LHCN-M2 (cell line): ENCODE results near the gene RNF220. TPM values are rescaled to one million over a fixed set of nuclear protein-coding genes. Genes with fewer than 3 reads are reported as not detected.
"Not testable (repeated sequence)": the region's sequence is repeated elsewhere in the genome, so short reads cannot be mapped to it uniquely, and the experiment has no call there.

Experiments
- DNase-seq: peaks from one replicate; pipeline ENCODE4 v3.0.0-alpha.2; 2012; ENCODE audit warnings: low read depth
- total RNA-seq: library from RNA; depleted of rRNA; stranded (reverse); fragments of >200 nt; gene quantifications from 2 replicates; pipeline ENCODE4 v1.2.3, GENCODE V29; 2014

The RNF220 gene
- total RNA-seq, 1 experiment from 2014 or later = 124 TPM

DNA sequence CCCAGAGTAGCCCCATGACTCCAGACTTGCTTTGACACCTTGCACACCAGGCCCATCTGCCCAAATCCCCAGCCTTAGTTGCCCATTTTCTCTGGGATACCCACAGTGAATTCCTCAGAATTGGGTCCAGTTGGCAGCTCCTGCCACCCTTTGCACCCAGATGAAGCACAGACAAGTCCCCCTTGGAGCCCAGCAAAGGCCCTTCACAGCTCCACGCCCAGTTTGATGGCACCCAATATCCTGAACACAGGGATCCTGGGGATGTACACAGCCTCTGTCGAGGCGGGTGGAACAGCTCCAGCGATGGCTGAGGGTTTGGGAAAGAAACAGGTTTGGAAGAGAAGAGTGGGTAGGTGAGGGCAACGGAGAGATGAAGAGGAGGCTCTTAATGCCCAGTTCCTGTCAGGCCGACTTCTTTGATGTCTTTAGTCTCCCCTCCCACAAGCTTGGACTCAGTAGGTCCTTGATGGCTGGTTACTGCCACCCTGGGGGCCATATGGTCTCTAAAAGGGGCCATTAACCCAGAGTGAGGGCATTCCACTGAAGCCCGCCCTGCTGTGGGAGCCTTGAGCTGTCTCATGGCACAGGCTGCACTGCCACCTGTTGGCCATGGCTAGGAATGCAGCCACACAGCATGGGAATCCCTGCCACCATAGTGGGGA, 247.5 kb downstream of the RNF220 start:
- peak; percentile 50 for DNase-seq

DNA sequence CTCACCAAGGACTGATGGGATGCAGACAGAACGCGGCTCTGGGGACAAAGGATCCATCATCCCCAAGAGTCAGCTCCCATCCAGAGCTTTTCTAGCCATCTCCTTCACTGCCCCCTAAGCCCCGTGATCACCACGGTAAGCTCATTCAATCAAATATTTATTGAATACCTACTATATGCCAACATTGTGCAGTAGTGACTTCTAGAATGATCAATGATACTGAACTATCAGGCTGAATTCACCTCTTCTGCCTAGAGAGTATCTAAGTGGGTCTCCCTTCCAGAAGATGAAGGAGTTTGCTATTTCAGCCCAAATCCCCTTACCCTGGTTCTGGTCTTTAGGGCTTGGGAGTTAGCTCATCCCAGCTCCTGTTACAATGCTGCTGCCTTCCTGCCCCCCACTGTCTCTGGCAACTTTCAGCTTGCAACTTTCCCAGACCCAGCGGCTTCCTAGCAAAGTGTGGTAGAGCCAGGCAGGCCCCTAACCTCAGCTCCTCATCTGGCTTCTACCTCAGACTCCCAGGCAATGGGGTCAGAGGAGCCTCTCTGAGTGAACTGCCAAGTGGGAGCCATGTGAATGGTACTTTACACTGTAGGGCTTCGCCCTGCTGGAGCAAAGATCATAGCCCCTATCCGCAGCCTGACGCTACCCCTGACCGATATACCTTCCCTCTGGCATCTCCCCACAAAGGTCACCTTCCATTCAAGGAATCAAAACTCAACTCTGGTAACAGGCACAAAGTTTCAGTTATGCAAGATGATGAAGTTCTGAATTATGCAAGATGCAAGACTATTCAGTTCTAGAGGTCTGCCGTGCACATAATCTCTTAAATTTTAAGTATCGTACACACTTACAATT, 248.3 kb downstream of the RNF220 start:
- DNase-seq = no peak

DNA sequence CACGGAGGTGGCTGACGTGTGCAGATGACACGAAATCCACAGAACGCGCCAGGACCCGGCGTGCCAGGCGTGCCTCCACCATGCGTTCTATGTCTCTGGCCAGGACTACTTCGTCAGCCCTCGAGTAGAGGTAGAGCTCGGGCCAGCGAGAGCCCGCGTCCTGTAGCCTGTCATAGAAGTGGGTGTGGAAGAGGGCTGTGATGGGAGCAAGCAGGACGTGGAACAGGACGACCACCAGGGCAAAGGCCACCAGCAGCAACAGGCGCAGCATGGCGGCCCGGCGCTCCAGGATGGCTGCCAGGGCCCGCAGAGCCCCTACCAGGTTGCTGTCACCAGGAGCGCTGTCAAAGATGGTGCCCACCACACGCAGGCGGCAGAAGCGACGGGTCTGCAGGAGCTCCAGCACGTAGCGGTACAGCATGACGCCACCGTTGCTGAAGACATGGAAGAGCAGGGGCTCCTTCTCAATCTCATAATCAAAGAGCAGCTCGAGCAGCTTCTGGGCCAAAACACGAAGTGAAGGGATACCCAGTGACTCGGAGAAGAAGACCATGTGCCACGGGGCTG, 249.6 kb downstream of the RNF220 start:
- DNase-seq = no peak

DNA sequence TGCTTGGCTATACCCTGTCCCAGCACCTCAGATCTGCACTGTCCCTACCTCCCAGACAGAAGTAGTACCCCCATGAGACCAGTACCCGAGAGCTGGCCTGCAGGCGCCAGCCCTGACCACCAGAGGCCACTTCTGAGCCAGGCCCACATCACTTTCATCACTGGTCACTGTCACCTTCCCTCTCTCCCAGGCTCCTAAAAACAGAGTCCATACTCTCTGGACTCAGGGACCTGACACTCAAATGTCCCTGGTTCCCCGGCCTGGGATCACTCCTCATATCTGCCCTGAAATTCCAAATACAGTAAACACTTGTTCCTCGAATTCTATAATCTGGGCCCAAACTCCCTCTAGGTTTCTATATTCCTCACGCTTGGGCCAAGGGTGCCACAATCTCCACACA, 250.6 kb downstream of the RNF220 start:
- DNase-seq = peak; percentile 17

DNA sequence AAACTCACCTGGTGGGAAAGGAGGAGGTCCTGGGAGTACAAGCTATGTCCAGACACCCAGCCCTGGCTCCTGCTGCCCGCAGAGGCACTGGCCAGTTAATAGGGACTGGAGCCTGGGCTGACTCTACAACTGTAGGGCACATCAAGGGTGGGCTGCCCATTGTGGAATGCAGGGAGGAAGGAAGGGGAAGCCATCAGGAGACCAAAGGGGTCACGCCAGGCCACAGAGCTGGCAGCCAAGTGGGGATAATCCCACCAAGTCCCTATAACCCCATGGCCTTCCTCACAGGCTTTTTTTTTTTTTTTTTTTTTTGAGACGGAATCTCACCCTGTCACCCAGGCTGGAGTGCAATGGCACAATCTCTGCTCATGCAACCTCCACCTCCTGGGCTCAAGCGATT, 254.5 kb downstream of the RNF220 start:
- DNase-seq = no peak

DNA sequence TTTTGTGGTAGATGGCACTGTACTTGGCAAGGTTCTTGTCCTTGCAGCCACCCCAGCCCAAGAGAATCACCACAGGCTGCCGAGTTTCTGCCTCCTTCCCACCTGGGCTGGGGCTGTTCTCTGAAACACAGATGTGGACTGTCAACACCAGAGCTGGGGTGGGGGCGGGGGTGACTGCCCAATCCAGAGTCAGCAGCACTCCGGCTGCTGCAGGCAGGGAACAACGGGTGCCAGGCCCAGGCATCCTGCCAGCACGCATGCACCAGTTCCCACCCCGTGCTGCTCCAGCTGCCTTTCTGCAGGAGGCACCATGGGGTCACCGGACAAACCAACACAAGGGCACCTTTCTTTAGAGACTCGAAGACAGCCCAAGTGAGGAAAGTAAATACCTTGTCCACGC, 255.1 kb downstream of the RNF220 start:
- peak; percentile 71 for DNase-seq

DNA sequence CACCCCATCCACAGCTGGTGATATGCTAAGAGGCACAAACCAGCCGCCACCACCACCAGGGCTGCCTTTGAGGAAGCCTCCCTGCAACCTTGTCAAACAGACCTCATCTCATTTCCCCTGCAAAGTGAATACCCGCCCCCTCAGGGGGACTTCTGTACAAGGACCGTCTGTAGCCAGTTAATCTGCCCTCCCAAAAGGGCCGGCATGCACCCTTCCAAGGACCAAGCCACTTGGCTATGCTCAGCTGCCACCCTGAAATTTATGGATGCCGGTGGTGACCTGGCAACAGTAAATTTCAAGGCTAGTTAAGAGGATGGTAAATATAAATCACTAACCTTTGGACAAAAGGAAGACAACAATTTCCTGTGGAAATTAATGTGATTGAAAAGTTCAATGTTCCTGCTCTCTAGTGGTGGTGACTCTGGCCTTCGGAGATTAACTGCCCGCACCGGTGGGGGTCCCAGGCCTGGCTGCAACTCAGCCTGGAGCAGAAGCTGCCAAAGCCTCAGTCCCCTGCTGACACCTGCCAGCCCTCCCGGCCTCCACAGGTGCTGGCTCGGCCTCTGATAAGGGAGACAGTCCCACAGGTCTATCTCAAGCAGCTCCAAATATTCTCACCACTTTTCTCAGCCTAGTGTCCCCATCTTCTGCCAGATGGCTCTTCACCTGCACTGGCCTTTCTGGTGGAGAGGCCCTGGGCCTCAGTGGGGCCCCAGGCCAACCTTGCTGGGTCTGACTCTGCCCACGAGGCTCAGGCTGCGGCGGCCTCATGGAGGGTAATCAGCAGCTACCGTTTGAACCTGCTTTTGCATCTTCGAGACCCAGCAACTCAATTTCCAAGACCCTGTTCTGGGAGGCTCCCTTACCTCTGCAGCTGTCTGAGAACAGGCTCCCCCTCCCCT, 257.0 kb downstream of the RNF220 start:
- no peak for DNase-seq

DNA sequence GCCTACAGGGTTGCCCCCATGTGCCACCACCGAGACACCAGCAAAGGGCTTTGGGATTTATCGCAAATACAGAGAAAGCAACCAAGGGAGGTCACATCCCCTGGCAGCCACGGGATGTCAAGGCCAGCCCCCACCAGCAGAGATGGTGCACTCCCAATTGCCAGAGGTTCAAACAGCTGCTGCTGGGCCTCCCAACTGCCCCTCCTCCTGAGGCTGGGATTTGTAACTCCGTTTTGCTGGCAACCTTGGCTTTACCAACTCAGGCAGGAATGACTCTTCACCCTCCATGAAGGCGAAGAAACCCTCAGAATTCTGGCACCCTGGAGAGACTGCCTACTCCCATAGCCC, 257.6 kb downstream of the RNF220 start:
- no peak for DNase-seq

DNA sequence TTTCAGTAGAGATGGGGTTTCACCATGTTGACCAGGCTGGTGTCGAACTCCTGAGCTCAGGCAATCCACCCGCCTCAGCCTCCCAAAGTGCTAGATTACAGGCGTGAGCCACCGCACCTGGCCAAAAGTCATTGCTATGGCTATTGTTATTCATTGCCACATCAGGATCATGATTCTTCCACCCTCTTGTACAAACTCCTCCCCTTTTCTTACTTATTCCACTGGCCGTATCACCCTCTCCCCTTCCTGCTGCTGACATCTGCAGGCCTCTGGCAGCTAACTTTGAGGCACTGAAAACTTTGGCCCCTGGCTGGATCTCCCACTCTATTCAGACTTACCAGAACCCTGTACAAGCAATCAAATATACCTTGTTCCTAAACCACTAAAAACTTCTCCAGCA, 258.4 kb downstream of the RNF220 start:
- no peak for DNase-seq

DNA sequence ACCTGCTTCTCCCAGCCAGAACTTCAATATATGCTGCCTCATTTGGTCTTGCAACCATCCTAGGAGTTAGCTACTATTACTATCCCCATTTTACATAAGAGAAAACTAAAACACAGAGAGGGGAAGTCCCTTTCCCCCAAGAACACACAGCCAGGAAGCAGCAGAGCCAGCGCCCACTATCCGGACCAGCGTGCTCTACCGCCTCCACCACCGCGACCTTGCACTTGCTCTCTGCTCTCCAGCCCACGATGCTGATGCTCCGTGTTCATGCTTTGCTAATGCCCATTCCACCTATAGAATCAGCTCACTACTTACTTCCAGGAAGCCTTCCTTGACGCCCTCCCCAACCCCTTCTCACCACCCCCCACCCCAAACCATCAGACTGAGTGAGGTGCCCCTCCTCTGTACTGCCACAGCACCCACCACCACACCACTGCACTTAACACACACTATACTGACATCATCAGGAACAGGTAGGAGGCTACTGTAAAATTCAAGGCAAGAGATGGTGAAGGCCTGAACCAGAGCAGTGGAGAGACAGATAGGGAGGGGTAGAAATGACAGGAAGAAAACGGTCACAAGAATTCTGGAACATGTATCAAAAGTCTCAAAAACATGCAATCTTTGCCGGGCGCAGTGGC, 259.8 kb downstream of the RNF220 start:
- no peak for DNase-seq

DNA sequence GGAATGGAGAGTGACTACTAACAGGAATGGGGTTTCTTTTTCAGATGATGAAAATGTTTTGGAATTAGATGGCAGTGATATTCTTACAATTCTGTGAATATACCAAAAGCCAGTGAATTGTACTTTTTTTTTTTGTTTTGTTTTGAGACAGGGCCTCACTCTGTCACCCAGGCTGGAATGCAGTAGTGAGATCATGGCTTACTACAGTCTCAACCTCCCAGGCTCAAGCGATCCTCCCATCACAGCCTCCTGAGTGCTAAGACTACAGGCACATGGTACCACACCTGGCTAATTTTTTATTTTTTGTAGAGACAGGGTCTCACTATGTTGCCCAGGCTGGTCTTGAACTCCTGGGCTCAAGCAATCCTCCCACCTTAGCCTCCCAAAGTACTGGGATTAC, 261.7 kb downstream of the RNF220 start:
- not testable (repeated sequence) for DNase-seq

DNA sequence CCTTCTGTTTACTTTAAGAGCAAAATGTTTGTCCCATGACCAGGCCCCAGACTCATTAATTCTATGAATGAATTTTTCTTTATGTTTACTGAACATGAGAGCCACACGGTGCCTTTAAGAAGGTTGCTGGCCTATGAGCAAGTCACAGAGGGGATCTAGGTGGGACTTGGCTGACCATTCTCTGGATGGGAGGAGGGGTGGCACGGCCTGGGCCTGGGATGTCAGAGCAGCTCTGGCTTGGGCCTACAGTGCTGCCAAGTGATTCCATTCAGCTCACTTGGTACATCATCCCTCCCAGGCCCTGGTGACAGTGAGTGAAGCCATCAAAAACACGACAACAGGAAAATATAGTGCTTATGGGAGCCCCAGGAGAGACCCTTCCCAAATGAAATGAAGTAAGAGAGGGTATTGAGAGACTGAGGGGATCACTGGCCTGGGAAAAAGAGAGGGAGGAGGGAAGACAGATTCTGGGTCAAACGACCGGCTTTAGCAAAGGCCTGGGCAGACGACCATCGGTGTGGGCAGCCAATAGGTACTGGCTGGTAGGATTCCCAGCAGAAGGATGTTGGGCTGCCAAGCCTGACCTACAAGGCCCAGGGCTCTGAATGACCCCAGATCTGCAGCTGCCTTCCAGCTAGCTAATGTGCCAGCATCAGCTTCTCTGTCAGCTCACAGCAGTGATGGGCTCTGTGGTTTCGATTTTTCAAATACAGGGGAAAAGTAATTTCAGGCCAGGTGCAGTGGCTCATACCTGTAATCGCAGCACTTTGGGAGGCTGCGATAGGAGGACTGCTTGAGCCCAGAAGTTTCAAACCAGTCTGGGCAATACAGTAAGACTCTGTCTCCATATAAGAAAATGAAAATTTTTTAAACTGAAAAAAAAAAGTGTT, 265.9 kb downstream of the RNF220 start:
- DNase-seq = no peak

DNA sequence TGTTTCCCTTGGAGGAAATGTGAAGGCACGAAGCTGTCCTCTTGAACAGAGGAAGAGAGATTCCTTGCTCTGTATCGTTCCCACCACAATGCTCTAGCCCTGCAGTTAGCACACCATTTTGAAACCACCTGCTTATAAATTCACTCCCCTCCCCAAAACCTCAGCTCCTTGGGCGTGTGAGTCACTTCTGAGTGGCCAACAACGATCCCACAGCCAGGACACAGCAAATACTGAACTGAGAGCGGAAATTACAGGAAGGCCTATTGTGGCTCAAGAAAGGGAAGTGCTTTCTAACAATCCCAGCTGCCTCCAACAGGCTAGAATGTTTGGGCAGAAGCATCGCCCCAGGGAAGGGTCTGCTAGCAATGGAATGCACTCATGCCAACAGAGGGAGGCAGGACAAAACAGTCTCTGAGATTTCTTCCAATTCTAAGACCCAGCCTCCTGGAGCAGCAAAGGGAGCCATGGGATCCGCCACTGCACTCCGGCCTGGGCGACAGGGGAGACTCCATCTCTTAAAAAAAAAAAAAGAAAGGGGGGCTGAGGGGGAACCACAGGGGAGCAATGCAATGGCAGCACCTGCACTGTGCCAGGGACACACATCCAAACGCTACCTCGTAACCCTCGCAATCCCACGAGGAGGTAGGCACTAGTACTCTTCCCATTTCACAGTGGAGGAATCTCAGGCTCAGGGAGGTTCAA, 267.4 kb downstream of the RNF220 start:
- DNase-seq = peak; percentile 93

DNA sequence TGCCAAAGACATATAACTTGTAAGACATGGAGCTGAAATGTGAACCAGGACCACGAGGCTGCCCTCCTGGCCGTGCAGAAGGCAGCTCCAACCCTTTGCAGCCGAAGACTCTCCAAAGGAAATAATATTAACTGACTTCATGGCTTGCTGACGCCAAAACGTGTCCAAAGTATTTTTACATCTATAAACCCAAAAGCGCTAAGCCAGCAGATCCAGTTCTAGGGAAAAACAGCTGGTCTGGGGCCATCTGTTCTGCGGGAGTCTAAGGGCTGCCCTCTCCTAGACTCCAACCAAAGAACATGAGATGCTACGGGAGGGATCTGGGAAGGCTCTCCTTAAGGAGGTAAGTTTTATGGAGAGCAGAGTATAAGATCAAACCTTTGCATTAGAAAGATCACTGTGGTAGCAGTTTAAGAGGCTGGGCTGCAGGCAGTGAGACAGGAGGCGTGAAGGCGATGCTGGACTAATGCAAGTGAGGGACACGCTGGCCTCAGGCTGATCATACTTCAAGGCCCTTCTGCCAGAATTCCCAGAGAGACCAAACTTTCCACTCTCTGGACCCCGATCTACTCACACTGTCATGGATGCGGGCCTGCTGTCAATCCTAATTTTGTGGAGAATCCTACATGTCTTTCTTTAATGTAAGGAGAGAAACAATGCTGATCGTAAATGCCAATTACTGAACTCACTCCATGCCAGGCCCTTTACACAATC, 268.1 kb downstream of the RNF220 start:
- peak; percentile 19 for DNase-seq

DNA sequence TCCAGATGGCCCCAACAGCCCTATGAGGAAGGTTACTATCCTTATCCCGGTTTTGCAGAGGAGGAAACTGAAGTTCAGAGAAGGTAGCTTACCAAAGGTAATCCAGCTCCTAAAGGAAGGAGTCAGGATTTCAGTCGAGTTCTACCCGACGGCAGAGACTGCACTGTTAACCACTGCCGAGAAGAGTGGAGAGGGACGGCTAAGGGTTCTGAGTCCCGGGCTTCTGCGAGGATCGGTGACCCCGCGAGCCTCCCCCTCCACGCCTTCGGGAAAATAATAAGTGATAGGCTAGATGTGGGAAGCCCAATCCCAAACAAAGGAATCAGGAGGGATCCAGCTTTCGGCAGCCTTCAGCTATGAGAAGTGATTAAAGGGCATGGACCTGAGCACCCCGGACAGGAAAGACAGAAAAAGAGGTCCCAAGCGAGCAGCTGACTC, 268.6 kb downstream of the RNF220 start:
- DNase-seq = no peak

DNA sequence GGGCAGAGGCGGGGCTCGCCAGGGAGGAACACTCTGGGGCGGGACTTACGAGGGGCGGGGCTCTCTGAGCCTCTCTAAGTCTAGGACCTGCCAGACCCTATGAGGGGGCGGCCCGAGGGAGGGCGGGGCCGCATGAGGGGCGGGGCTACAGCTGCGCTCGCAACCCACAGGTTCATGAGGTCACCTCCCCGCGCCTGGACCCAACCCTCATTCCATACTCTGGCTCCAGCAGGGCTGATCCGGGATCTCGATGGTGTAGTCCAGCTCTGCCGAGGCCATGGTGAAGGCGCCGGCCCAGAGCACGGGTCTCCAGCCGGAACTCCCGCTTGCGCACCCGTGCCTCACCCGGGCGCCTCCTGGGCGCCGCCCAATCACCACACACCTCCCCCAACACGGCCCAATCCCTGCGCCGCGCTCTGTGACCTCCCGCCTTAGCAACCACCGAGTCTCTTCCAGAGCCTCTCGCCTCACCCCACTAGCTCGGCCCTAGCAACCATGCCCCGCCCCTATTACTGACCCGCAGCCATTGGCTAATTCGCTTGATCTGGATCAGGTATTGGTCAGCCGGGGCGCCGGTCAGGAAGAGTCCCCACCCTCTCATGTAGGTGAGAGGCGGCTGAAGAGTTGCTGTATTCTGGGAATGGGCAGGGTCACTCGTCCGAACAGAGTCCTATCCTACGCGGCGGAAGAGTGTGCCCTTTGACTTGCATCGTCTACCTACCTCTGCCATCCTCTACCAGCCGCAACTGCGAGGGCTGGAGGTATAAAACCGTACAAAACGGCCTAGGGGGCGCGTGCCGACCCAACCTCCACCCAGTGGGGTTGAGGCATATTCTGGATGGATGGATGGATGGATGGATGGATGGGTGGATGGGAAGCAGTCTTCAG, 269.3 kb downstream of the RNF220 start, which contains the start of the genes ARMH1 and TMEM53:
Gene ARMH1 (plus strand): TSS at position 602 of the 888 bp plus-strand sequence. CDS start 14,984 bp downstream, outside the sequence.
Gene TMEM53 (minus strand): TSS at position 369 of the 888 bp plus-strand sequence. CDS start 90 bp downstream, at position 279.
- DNase-seq = peak; percentile 98

DNA sequence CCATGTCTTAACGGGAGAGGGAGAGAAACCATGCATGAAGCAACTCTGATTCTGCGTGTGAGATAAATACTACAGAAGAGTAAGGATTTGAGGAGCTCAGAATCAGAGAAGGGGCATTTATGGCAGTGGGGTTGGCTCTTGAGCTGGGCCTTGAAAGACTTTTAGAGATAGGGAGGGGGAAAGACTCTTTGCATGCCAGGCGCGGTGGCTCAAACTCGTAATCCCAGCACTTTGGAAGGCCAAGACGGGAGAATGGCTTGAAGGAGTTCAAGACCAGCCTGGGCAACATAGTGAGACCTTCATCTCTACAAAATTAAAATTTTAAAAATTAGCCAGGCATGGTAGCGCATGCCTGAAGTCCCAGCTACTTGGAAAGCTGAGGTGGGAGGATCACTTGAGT, 270.1 kb downstream of the RNF220 start:
- no peak for DNase-seq
